ENCODE measurements around the gene SHLD1. TPM values are rescaled to one million over a fixed set of nuclear protein-coding genes. Genes with fewer than 3 reads are reported as not detected.
"Not testable (repeated sequence)": the region's sequence is repeated elsewhere in the genome, so short reads cannot be mapped to it uniquely, and the experiment has no call there.

Gene SHLD1
- total RNA-seq, result 2.6 and 3.3 TPM in 2 replicates
- polyA plus RNA-seq, result 4.2 TPM in 2 replicates
- polyA plus RNA-seq (2012), result 4.3 and 5.4 TPM in 2 replicates
- 3.9 TPM in 1 of 2 replicates, not detected in the other for polyA minus RNA-seq (ENCODE audit: low replicate concordance)

GRCh38 chr20:5749952-5750779 lies at the start of gene SHLD1:
Gene SHLD1 (plus strand): TSS chr20:5750401. CDS start chr20:5772866, 22,465 bp downstream.
- TF ChIP-seq EZH2 (IDR thresholded peaks at IDR 0.05; ENCODE audit: low read length, missing control alignments), result no peak
- no peak for TF ChIP-seq CTCF (conservative IDR thresholded peaks at IDR 0.05 in 1 of 2, IDR thresholded peaks at IDR 0.05 in 1 of 2; ENCODE audit: low read depth in 1 of 2, low read length in 2 of 2)
- H4K20me1 ChIP-seq (ENCODE audit: control insufficient read depth, extremely low read depth, insufficient read depth, low read length), result no peaks in the 10 kb centered on the region
- DNase-seq (ENCODE audit: low read depth in 2 of 2), result peak; percentile 86 to 91
- H3K9ac ChIP-seq (ENCODE audit: insufficient read depth, low read length), result peak within 1 kb of the TSS; percentile 48
- H3K4me3 ChIP-seq (replicated peaks in 1 of 4; ENCODE audit: control extremely low read depth in 1 of 4, insufficient read depth in 1 of 4, low read depth in 3 of 4, low read length in 4 of 4), result peak within 1 kb of the TSS; percentile 59 to 81 (median 71)
- no peaks in the 10 kb centered on the region for H3K79me2 ChIP-seq (ENCODE audit: control insufficient read depth, insufficient read depth, low read length)
- no peaks in the 10 kb centered on the region for H3K27me3 ChIP-seq (ENCODE audit: control insufficient read depth, insufficient read depth, low read length)
- no peaks in the 10 kb centered on the region for H3K36me3 ChIP-seq (ENCODE audit: control insufficient read depth, insufficient read depth, low read length)
- H2AFZ ChIP-seq (ENCODE audit: low read length), result peak within 1 kb of the TSS; percentile 89
- H3K27ac ChIP-seq (ENCODE audit: insufficient read depth, low read length), result peak within 1 kb of the TSS; percentile 68
- H3K9me3 ChIP-seq (ENCODE audit: control insufficient read depth, insufficient read depth, low read depth, low read length), result no peaks in the 10 kb centered on the region
- peak within 1 kb of the TSS; percentile 97 for H3K4me2 ChIP-seq (ENCODE audit: extremely low read depth, insufficient read depth, low read length)
- no peaks in the 10 kb centered on the region for H3K4me1 ChIP-seq (ENCODE audit: control insufficient read depth, extremely low read depth, insufficient read depth, low read length)

- H3K79me2 ChIP-seq (ENCODE audit: control insufficient read depth, insufficient read depth, low read length); H3K4me1 ChIP-seq (ENCODE audit: control insufficient read depth, extremely low read depth, insufficient read depth, low read length); H3K9ac ChIP-seq (ENCODE audit: insufficient read depth, low read length); H3K9me3 ChIP-seq (ENCODE audit: control insufficient read depth, insufficient read depth, low read depth, low read length); H3K27me3 ChIP-seq (ENCODE audit: control insufficient read depth, insufficient read depth, low read length); H3K27ac ChIP-seq (ENCODE audit: insufficient read depth, low read length); H3K4me3 ChIP-seq (replicated peaks in 1 of 4; ENCODE audit: control extremely low read depth in 1 of 4, insufficient read depth in 1 of 4, low read depth in 3 of 4, low read length in 4 of 4); H4K20me1 ChIP-seq (ENCODE audit: control insufficient read depth, extremely low read depth, insufficient read depth, low read length); H3K36me3 ChIP-seq (ENCODE audit: control insufficient read depth, insufficient read depth, low read length); H2AFZ ChIP-seq (ENCODE audit: low read length); H3K4me2 ChIP-seq (ENCODE audit: extremely low read depth, insufficient read depth, low read length); DNase-seq (ENCODE audit: low read depth in 2 of 2): not testable (repeated sequence)
Measured at GRCh38 chr20:5702339-5702738, 47.9 kb upstream of the SHLD1 start.

- peak in 1 of 2 donors; percentile 1 for DNase-seq (ENCODE audit: low read depth in 2 of 2)
- TF ChIP-seq EZH2 (IDR thresholded peaks at IDR 0.05; ENCODE audit: low read length, missing control alignments) (no peak), CTCF (conservative IDR thresholded peaks at IDR 0.05 in 1 of 2, IDR thresholded peaks at IDR 0.05 in 1 of 2; ENCODE audit: low read depth in 1 of 2, low read length in 2 of 2) (no peak)
- H3K4me2 ChIP-seq (ENCODE audit: extremely low read depth, insufficient read depth, low read length), result no peak overlapping the region
Measured at GRCh38 chr20:5703681-5704101, 46.5 kb upstream of the SHLD1 start.

More at GRCh38 chr20:5703681-5704101, 46.5 kb upstream of the SHLD1 start:
- Histone ChIP-seq H3K9ac (ENCODE audit: insufficient read depth, low read length) (no peak overlapping the region), H3K27ac (ENCODE audit: insufficient read depth, low read length) (no peak overlapping the region), H3K36me3 (ENCODE audit: control insufficient read depth, insufficient read depth, low read length) (no peaks in the 10 kb centered on the region), H3K4me1 (ENCODE audit: control insufficient read depth, extremely low read depth, insufficient read depth, low read length) (no peaks in the 10 kb centered on the region), H3K4me3 (replicated peaks in 1 of 4; ENCODE audit: control extremely low read depth in 1 of 4, insufficient read depth in 1 of 4, low read depth in 3 of 4, low read length in 4 of 4) (no peak overlapping the region), H3K27me3 (ENCODE audit: control insufficient read depth, insufficient read depth, low read length) (no peaks in the 10 kb centered on the region), H3K9me3 (ENCODE audit: control insufficient read depth, insufficient read depth, low read depth, low read length) (no peaks in the 10 kb centered on the region), H2AFZ (ENCODE audit: low read length) (no peak overlapping the region), H3K79me2 (ENCODE audit: control insufficient read depth, insufficient read depth, low read length) (no peaks in the 10 kb centered on the region), H4K20me1 (ENCODE audit: control insufficient read depth, extremely low read depth, insufficient read depth, low read length) (no peaks in the 10 kb centered on the region)
